LNCaP clone FGC (cell line): ENCODE results near the gene GLIPR1L1.

Experiments
- DNase-seq: peaks from one replicate; pipeline ENCODE4 v3.0.0-alpha.2; 2011; ENCODE audit warnings: low read depth
- H3K4me3 ChIP-seq: 2 replicates; pipeline ENCODE4 v1.5.1; 2011; ENCODE audit warnings: mild to moderate bottlenecking, low read depth, low read length, control low read depth
- TF ChIP-seq, protein P1 (sequence below): IDR thresholded peaks from 2 replicates; pipeline ENCODE4 v1.5.1; 2012; ENCODE audit warnings: mild to moderate bottlenecking; ENCODE audit not compliant: control insufficient read depth, insufficient read depth; ENCODE audit errors: extremely low read depth

GLIPR1L1 gene

DNA sequence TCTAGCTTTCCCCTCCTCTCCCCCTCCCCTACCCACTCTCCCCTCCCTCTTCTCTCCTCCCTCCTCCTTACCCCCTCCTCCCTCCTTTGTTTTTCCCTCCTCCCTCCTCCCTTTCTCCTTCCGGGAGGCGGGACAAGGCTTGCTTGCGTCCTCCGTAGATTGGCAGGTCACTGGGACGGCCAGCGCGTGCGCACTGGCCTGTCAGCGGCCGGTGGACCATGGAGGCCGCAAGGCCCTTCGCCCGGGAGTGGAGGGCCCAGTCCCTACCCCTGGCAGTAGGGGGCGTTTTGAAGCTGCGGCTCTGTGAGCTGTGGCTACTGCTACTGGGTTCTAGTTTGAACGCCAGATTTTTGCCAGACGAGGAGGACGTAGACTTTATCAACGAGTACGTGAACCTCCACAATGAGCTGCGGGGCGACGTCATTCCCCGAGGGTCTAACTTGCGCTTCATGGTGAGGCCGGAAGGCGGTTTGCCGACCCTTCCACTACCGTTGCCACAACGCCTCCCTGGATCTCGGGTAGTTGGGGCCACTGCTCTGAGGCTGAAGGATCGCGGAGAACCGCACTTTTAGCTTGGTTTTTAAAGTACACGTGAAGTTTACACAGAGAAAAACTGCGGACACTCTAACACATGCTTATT is 56.5 kb downstream of the GLIPR1L1 start, which contains the start of gene GLIPR1L2:
Gene GLIPR1L2, plus strand, starts transcription at position 191 of the 640 bp plus-strand sequence. Its CDS starts 28 bp downstream, at position 219.
- peak within 1 kb of the TSS; percentile 60 for H3K4me3 ChIP-seq
- TF ChIP-seq, protein P1, sequence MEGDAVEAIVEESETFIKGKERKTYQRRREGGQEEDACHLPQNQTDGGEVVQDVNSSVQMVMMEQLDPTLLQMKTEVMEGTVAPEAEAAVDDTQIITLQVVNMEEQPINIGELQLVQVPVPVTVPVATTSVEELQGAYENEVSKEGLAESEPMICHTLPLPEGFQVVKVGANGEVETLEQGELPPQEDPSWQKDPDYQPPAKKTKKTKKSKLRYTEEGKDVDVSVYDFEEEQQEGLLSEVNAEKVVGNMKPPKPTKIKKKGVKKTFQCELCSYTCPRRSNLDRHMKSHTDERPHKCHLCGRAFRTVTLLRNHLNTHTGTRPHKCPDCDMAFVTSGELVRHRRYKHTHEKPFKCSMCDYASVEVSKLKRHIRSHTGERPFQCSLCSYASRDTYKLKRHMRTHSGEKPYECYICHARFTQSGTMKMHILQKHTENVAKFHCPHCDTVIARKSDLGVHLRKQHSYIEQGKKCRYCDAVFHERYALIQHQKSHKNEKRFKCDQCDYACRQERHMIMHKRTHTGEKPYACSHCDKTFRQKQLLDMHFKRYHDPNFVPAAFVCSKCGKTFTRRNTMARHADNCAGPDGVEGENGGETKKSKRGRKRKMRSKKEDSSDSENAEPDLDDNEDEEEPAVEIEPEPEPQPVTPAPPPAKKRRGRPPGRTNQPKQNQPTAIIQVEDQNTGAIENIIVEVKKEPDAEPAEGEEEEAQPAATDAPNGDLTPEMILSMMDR = peak; percentile 86
- peak; percentile 95 for DNase-seq

DNA sequence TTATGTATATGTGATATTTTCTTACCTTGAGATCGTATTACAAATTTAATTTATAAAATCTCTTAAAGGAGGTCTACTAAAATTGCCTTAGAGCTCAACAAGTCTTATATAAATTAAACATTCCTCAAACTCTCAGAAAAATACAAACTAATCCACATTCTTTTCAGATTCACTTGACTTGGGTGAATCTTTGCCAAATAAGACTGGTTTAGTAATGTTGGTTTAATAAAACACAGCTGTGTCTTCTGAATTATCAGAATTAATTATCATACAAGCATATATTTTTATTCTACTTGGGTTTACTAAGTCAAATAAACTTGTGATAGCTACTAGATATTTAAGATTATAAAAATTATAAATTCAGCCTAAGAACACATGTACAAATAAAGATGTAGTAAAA is 69.8 kb downstream of the GLIPR1L1 start:
- no peak overlapping the region for H3K4me3 ChIP-seq
- no peak for DNase-seq
- TF ChIP-seq, protein P1 = no peak

DNA sequence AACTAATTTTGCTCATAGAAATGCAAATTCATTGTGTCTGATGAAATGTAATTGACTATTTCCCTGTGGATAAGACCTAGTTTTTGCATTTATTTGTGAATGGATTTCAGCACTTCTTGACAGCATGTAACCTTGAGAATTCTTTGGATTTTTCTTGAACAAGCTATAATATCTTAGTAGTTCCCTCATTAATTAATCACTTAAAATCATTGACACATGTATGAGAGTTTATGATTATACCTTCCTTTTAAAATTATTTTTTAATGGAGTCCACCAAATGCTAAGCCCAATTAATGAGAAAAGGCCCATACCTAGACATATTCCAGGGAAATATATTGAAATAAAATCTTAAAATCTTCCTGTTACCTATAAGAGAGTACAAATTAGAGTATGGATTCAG is 73.2 kb downstream of the GLIPR1L1 start:
- H3K4me3 ChIP-seq = no peak overlapping the region
- TF ChIP-seq, protein P1 = no peak
- DNase-seq = no peak

DNA sequence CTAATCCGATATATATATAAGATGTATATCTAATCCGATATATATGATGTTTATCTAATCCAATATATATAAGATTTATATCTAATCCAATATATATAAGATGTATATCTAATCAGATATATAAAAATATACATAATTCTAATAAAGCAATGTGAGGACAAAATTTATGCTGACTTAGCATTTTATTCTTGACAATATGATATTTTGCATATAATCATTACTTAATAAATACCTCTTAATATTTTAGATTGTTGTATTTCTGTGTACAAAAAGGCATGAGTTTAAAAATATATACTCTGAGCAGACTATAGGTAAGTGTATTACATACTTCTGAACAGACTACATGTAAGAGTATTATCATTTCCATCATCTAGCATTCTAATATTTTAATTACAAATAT is 75.4 kb downstream of the GLIPR1L1 start:
- TF ChIP-seq, protein P1 = no peak
- no peak for DNase-seq
- H3K4me3 ChIP-seq = no peak overlapping the region

DNA sequence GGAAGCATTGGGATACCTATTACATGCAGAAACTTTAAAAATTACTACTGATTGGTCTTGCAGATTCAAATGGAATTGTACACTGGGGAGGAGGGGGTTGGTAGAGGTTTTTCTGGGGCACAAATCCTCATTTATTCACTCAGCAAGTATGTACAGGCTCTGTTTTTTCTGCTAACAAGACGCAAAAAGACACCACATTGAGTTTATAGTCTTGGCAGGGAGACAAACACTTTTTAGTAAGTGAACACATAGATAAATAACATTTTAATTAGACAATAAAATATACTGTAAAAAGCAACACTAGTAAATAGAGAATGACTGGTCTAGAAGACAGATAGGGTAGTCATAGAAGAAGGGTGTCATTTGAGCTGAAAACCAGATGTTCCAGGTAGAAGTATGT is 80.2 kb downstream of the GLIPR1L1 start:
- H3K4me3 ChIP-seq = no peak overlapping the region
- TF ChIP-seq, protein P1 = no peak
- peak; percentile 56 for DNase-seq

DNA sequence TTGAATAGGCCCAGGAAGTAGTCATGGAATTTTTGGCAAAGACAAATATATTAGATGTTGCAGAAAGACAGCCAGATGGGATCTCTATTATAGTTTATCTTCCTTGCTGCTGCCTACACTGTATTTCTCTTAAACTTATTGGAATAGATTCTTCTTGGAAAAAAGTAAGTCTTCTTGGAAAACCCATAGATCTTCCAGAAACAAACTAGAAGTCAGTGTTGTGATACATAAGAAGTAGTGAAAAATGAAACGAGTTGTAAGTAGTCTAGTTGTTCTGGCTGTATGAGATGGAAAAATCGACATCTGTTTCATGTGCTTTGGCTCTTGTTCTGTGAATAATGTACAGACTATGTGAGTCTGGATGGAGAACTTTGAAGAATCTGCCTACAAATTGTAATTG is 85.4 kb downstream of the GLIPR1L1 start:
- no peak overlapping the region for H3K4me3 ChIP-seq
- no peak for DNase-seq
- TF ChIP-seq, protein P1 = no peak
